BJ (cell line): ENCODE data around the gene CORO6. TPM values are rescaled to one million over a fixed set of nuclear protein-coding genes. Genes with fewer than 3 reads are reported as not detected.

Source experiments
- CTCF ChIA-PET: fragments of 350-600 bp; formaldehyde crosslinking; extraction: SDS; loops from one replicate; lab custom pipeline; 2021; ENCODE audit warnings: antibody characterized with exemption, inconsistent platforms; lab: Yijun Ruan, JAX
- POLR2A ChIA-PET: fragments of 300-600 bp; sonication (Branson Sonifier 250); formaldehyde crosslinking; extraction: SDS; loops from one replicate; lab custom pipeline; 2021; ENCODE audit warnings: antibody characterized with exemption; lab: Charles Lee
- DNase-seq: peaks from one replicate; pipeline ENCODE4 v3.0.0-alpha.2; 2011; ENCODE audit warnings: low read depth
- H3K27me3 ChIP-seq: 2 replicates; pipeline ENCODE4 v1.6.0; 2011; ENCODE audit warnings: low read length; ENCODE audit not compliant: control insufficient read depth, insufficient read depth
- H3K36me3 ChIP-seq: 2 replicates; pipeline ENCODE4 v1.5.1; 2011; ENCODE audit warnings: low read length; ENCODE audit not compliant: control insufficient read depth, insufficient read depth
- H3K4me3 ChIP-seq: 2 replicates; pipeline ENCODE4 v1.5.1; 2011; ENCODE audit warnings: low read depth, mild to moderate bottlenecking, control low read depth, low read length
- polyA plus RNA-seq: library from polyadenylated mRNA; depleted of rRNA; stranded (reverse); fragments of >200 nt; gene quantifications from 2 replicates; pipeline ENCODE4 v1.2.3, GENCODE V29; 2011
- TF ChIP-seq, protein P1 (sequence below): IDR thresholded peaks from 2 replicates; pipeline ENCODE4 v1.5.1; 2011; ENCODE audit warnings: low read depth, mild to moderate bottlenecking, control low read depth, inconsistent platforms, low read length, moderate library complexity; ENCODE audit not compliant: insufficient read depth

The CORO6 gene
- polyA plus RNA-seq, 1 experiment = 19.3 TPM

DNA sequence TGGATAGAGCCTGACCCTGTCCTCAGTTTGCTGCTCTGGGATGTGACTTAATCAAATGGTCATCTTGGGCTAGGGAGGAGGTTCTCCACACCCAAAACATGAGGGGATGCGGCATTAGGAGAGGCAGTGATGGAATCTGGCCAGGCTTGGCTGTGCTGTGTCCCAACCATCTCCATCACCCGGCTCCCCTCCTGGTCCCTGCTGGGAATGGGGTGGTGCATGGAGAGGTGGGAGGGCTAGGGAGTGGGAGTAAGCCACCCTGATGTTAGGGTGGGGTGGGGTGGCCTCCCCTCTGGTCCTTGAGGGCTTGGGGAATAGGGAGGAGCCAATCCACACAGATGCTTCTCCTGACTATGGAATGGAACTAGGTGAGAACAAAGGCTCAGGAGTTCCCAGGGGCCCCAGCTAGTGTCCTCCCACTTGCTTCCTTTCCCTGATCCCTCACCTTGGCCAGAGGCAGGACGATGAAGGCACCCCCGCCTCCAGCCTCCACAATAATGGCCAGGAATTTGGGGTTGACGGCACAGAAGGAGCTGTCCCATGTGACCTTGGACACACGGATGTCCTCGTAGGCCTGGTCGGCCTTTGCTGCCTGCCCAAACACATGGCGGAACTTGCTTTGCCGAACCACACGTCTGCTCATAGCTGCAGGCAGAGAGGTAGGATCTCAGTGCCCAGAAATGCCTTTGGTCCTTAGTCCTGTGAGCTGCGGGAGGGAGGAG, 1.8 kb downstream of the CORO6 start:
- Histone ChIP-seq H3K27me3 (no peaks in the 10 kb centered on the region), H3K4me3 (no peak overlapping the region), H3K36me3 (no peaks in the 10 kb centered on the region)
- ChIA-PET CTCF (interaction anchor here (0.9 to 1.9 kb wide), 5 partner anchors 12 to 472 kb away, joined by 3 to 9 read pairs (median 5); no protein-coding TSS in a partner anchor), POLR2A (no interaction called here)
- DNase-seq = no peak
- TF ChIP-seq, protein P1, sequence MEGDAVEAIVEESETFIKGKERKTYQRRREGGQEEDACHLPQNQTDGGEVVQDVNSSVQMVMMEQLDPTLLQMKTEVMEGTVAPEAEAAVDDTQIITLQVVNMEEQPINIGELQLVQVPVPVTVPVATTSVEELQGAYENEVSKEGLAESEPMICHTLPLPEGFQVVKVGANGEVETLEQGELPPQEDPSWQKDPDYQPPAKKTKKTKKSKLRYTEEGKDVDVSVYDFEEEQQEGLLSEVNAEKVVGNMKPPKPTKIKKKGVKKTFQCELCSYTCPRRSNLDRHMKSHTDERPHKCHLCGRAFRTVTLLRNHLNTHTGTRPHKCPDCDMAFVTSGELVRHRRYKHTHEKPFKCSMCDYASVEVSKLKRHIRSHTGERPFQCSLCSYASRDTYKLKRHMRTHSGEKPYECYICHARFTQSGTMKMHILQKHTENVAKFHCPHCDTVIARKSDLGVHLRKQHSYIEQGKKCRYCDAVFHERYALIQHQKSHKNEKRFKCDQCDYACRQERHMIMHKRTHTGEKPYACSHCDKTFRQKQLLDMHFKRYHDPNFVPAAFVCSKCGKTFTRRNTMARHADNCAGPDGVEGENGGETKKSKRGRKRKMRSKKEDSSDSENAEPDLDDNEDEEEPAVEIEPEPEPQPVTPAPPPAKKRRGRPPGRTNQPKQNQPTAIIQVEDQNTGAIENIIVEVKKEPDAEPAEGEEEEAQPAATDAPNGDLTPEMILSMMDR = no peak

DNA sequence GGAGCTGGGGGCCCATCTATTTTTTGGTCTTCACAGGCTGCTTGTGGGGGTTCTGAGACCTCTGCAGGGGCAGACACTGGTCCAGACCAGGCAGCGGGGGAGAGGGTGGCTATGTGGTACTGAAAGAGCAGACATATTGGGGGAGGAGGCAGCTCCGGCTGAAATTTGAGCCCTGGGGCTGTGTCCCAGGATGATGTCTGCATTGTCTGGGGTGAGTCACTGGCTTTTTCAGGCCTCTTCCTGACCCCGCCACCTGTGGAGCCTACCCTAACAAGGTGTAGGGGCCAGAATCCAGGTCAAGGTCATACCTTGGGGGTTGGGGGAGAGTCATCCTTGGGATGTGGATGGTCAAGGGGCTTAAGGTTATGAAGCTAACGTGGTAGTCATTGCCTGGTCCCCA, 2.4 kb downstream of the CORO6 start:
- ChIA-PET POLR2A (no interaction called here), CTCF (interaction anchor here (0.6 to 1.9 kb wide), 4 partner anchors 23 to 311 kb away, joined by 3 to 9 read pairs (median 4); no protein-coding TSS in a partner anchor)
- no peaks in the 10 kb centered on the region for H3K27me3 ChIP-seq
- no peaks in the 10 kb centered on the region for H3K36me3 ChIP-seq
- TF ChIP-seq, protein P1 = no peak
- H3K4me3 ChIP-seq = no peak overlapping the region
- DNase-seq = no peak

GRCh38 chr17:29619251-29619650, 3.5 kb downstream of the CORO6 start:
- no peaks in the 10 kb centered on the region for H3K27me3 ChIP-seq
- no peaks in the 10 kb centered on the region for H3K36me3 ChIP-seq
- no peak overlapping the region for H3K4me3 ChIP-seq
- DNase-seq = no peak
- CTCF ChIA-PET = interaction anchor here (0.7 to 3.4 kb wide), 8 partner anchors 10 to 312 kb away, joined by 3 to 24 read pairs (median 6); no protein-coding TSS in a partner anchor
- TF ChIP-seq, protein P1 = peak; percentile 40
- POLR2A ChIA-PET = no interaction called here

GRCh38 chr17:29618272-29619065, 4.2 kb downstream of the CORO6 start:
- DNase-seq = no peak
- CTCF ChIA-PET = interaction anchor here (0.5 to 3.4 kb wide), 21 partner anchors 9 to 477 kb away, joined by 3 to 24 read pairs (median 4); partner anchors contain the start of genes ANKRD13B and SSH2
- Histone ChIP-seq H3K36me3 (no peaks in the 10 kb centered on the region), H3K27me3 (no peaks in the 10 kb centered on the region), H3K4me3 (no peak overlapping the region)
- TF ChIP-seq, protein P1 = no peak
- POLR2A ChIA-PET = no interaction called here
